Fibroblast of gingiva (primary cell): ENCODE data around the gene POLR1F.
"Not testable (repeated sequence)": the region's sequence is repeated elsewhere in the genome, so short reads cannot be mapped to it uniquely, and the experiment has no call there.

ENCODE experiments used
- DNase-seq: peaks from one replicate; pipeline ENCODE4 v3.0.0-alpha.2; 2011; ENCODE audit warnings: low read depth

POLR1F gene

GRCh38 chr7:19708397-19709248, at the start of gene POLR1F:
TSS of gene POLR1F (minus strand) at chr7:19709037. CDS start at chr7:19709016, 21 bp downstream.
- DNase-seq, result peak; percentile 94

GRCh38 chr7:19754521-19755116, 45.8 kb upstream of the POLR1F start:
- DNase-seq, result peak; percentile 22

GRCh38 chr7:19752020-19752419, 43.2 kb upstream of the POLR1F start:
- peak; percentile 44 for DNase-seq

GRCh38 chr7:19749658-19750057, 40.8 kb upstream of the POLR1F start:
- DNase-seq, result peak; percentile 25

- DNase-seq, result peak; percentile 40
These were observed 39.0 kb upstream of the POLR1F start for GRCh38 chr7:19747740-19748339.

GRCh38 chr7:19744075-19744474, 35.2 kb upstream of the POLR1F start:
- DNase-seq, result no peak

GRCh38 chr7:19728716-19729115, 19.9 kb upstream of the POLR1F start:
- DNase-seq, result no peak

GRCh38 chr7:19725770-19726169, 16.9 kb upstream of the POLR1F start:
- DNase-seq, result no peak

- no peak for DNase-seq
These were observed 6.7 kb upstream of the POLR1F start for GRCh38 chr7:19715499-19715898.

- peak; percentile 41 for DNase-seq
These were observed 4.8 kb upstream of the POLR1F start for GRCh38 chr7:19713676-19714075.

GRCh38 chr7:19709249-19709578, 377 bp upstream of the POLR1F start:
- no peak for DNase-seq

- no peak for DNase-seq
These were observed 1.6 kb downstream of the POLR1F start for GRCh38 chr7:19707240-19707639.

GRCh38 chr7:19705663-19706062, 3.2 kb downstream of the POLR1F start:
- DNase-seq, result no peak

- no peak for DNase-seq
These were observed 7.4 kb downstream of the POLR1F start for GRCh38 chr7:19701471-19701870.

GRCh38 chr7:19700936-19701335, 7.9 kb downstream of the POLR1F start:
- no peak for DNase-seq

GRCh38 chr7:19698331-19698730, 10.5 kb downstream of the POLR1F start:
- no peak for DNase-seq

GRCh38 chr7:19696926-19697325, 11.9 kb downstream of the POLR1F start:
- DNase-seq, result no peak

- DNase-seq, result no peak
These were observed 16.6 kb downstream of the POLR1F start for GRCh38 chr7:19692111-19692828.

- DNase-seq, result peak; percentile 3
These were observed 18.1 kb downstream of the POLR1F start for GRCh38 chr7:19690736-19691135.

GRCh38 chr7:19689130-19689529, 19.7 kb downstream of the POLR1F start:
- DNase-seq, result not testable (repeated sequence)

- DNase-seq, result peak; percentile 72
These were observed 27.2 kb downstream of the POLR1F start for GRCh38 chr7:19681596-19681995.

- DNase-seq, result no peak
These were observed 31.7 kb downstream of the POLR1F start for GRCh38 chr7:19677180-19677579.

- DNase-seq, result no peak
These were observed 33.0 kb downstream of the POLR1F start for GRCh38 chr7:19675816-19676215.
